GM23248 (cell line): ENCODE results near the gene ATP5PO.

Source experiments
- EZH2 ChIP-seq: fragments of 200-600 bp; sonication (generic); IDR thresholded peaks from 2 replicates; pipeline ENCODE4 v1.6.1; 2018; ENCODE audit warnings: antibody characterized with exemption, mild to moderate bottlenecking; ENCODE audit not compliant: insufficient read depth, poor library complexity, severe bottlenecking
- EZH2phosphoT487 ChIP-seq: fragments of 200-600 bp; sonication (generic); IDR thresholded peaks from 2 replicates; pipeline ENCODE4 v1.6.1; 2018; ENCODE audit warnings: antibody characterized with exemption, moderate library complexity, mild to moderate bottlenecking, low read depth; ENCODE audit not compliant: insufficient read depth

DNA sequence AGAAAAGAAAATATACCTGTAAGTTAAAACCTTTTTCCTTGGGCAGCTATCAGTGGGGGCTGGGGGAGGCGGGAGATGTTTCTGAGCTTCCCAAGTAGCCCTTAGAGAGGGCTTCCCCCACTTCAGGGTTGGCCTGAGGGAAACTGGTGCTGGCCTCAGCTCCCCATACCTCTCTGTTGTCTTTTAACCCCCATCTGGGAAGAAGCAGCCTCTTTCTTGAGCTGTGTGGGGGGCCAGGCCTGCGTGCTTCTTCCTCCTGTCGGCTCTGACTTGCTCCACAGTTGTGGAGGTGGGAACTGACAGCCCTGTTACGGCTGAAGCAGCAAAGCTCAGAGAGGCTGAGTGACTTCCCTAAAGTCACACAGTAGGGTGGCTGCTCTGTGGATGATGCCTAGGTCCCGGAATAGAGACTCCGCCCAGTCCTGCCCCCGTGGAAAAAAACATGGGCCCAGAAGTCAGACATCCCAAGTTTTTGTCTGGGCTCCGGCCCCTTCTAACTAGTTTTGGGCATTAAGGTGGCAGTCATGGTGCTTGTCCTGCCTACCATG, 55.2 kb downstream of the ATP5PO start:
- TF ChIP-seq EZH2 (no peak), EZH2phosphoT487 (no peak)
